HUDEP-2 (cell line): ENCODE measurements around the gene IDUA.
"Not testable (repeated sequence)": the region's sequence is repeated elsewhere in the genome, so short reads cannot be mapped to it uniquely, and the experiment has no call there.

Experiments used
- DNase-seq, 76 experiments: peaks; one replicate each; lab custom pipeline; 2025; ENCODE audit not compliant: unreplicated experiment in 76 of 76; lab: John Stamatoyannopoulos, UW

Gene IDUA

GRCh38 chr4:986879-987623, at the start of gene IDUA:
IDUA (plus strand) TSS chr4:987044; CDS start chr4:987085, 41 bp downstream.
- DNase-seq, result peak in 69 of 76 experiments; percentile 3 to 86 (median 59)

GRCh38 chr4:939508-939907, 47.3 kb upstream of the IDUA start:
- not testable (repeated sequence) for DNase-seq

- no peak for DNase-seq
Observed at GRCh38 chr4:945274-946102, 41.4 kb upstream of the IDUA start.

GRCh38 chr4:946103-946450, 40.8 kb upstream of the IDUA start:
- DNase-seq, result no peak

GRCh38 chr4:946517-947471, 40.0 kb upstream of the IDUA start:
- no peak for DNase-seq

- DNase-seq, result no peak
Observed at GRCh38 chr4:947491-947971, 39.3 kb upstream of the IDUA start.

- DNase-seq, result no peak
Observed at GRCh38 chr4:948101-948935, 38.5 kb upstream of the IDUA start.

- DNase-seq, result no peak
Observed at GRCh38 chr4:948936-949300, 37.9 kb upstream of the IDUA start.

GRCh38 chr4:949656-950055, 37.2 kb upstream of the IDUA start:
- no peak for DNase-seq

GRCh38 chr4:950136-951020, 36.5 kb upstream of the IDUA start:
- no peak for DNase-seq

GRCh38 chr4:951186-951585, 35.7 kb upstream of the IDUA start:
- DNase-seq, result no peak

- no peak for DNase-seq
Observed at GRCh38 chr4:951594-952468, 35.0 kb upstream of the IDUA start.

GRCh38 chr4:952881-953573, 33.8 kb upstream of the IDUA start:
- no peak for DNase-seq

- DNase-seq, result no peak
Observed at GRCh38 chr4:953574-953915, 33.3 kb upstream of the IDUA start.

GRCh38 chr4:954211-955020, 32.4 kb upstream of the IDUA start:
- DNase-seq, result no peak

- no peak for DNase-seq
Observed at GRCh38 chr4:955161-955921, 31.5 kb upstream of the IDUA start.
